GM23248 (cell line): ENCODE results near the gene SF3B2. TPM values are rescaled to one million over a fixed set of nuclear protein-coding genes. Genes with fewer than 3 reads are reported as not detected.
"Not testable (repeated sequence)": the region's sequence is repeated elsewhere in the genome, so short reads cannot be mapped to it uniquely, and the experiment has no call there.

Experiments used
- DNase-seq: peaks from one replicate; pipeline ENCODE4 v3.0.0-alpha.2; 2015
- H2AFZ ChIP-seq: fragments of 200-600 bp; sonication (generic); 2 replicates; pipeline ENCODE4 v1.6.1; 2016; ENCODE audit warnings: antibody characterized with exemption
- H3F3A ChIP-seq: fragments of 200-600 bp; sonication (generic); 2 replicates; pipeline ENCODE4 v1.6.1; 2016; ENCODE audit warnings: mild to moderate bottlenecking, antibody characterized with exemption, mixed run types; ENCODE audit not compliant: insufficient read depth
- H3K27ac ChIP-seq: fragments of 200-600 bp; sonication (generic); 2 replicates; pipeline ENCODE4 v1.5.1; 2016; ENCODE audit warnings: mild to moderate bottlenecking
- H3K27me3 ChIP-seq: fragments of 200-600 bp; sonication (generic); replicated peaks from 2 replicates; pipeline ENCODE4 v1.6.1; 2016; ENCODE audit warnings: mild to moderate bottlenecking; ENCODE audit not compliant: insufficient read depth
- H3K36me3 ChIP-seq: fragments of 200-600 bp; sonication (generic); 2 replicates; pipeline ENCODE4 v1.6.1; 2016; ENCODE audit warnings: low read depth, mild to moderate bottlenecking
- H3K4me1 ChIP-seq: fragments of 200-600 bp; sonication (generic); 2 replicates; pipeline ENCODE4 v1.6.1; 2016; ENCODE audit warnings: mild to moderate bottlenecking; ENCODE audit not compliant: insufficient read depth
- H3K4me2 ChIP-seq: fragments of 200-600 bp; sonication (generic); one replicate; pipeline ENCODE4 v1.6.1; 2016; ENCODE audit warnings: mild to moderate bottlenecking; ENCODE audit not compliant: unreplicated experiment
- H3K4me3 ChIP-seq: fragments of 200-600 bp; sonication (generic); 2 replicates; pipeline ENCODE4 v1.5.1; 2016; ENCODE audit warnings: mild to moderate bottlenecking
- H3K79me2 ChIP-seq: fragments of 200-600 bp; sonication (generic); 2 replicates; pipeline ENCODE4 v1.6.1; 2016; ENCODE audit warnings: mild to moderate bottlenecking; ENCODE audit not compliant: insufficient read depth
- H3K9ac ChIP-seq: fragments of 200-600 bp; sonication (generic); 2 replicates; pipeline ENCODE4 v1.6.1; 2016; ENCODE audit warnings: mild to moderate bottlenecking
- H3K9me2 ChIP-seq: fragments of 200-600 bp; sonication (generic); 2 replicates; pipeline ENCODE4 v1.6.1; 2016; ENCODE audit warnings: mixed run types, mild to moderate bottlenecking, moderate library complexity; ENCODE audit not compliant: insufficient read depth
- H3K9me3 ChIP-seq: fragments of 200-600 bp; sonication (generic); one replicate; pipeline ENCODE4 v1.6.1; 2017; ENCODE audit warnings: low read depth
- H4K20me1 ChIP-seq: fragments of 200-600 bp; sonication (generic); 2 replicates; pipeline ENCODE4 v1.6.0; 2016; ENCODE audit not compliant: insufficient read depth
- EZH2 ChIP-seq: fragments of 200-600 bp; sonication (generic); IDR thresholded peaks from 2 replicates; pipeline ENCODE4 v1.6.1; 2018; ENCODE audit warnings: antibody characterized with exemption, mild to moderate bottlenecking; ENCODE audit not compliant: insufficient read depth, poor library complexity, severe bottlenecking
- EZH2phosphoT487 ChIP-seq: fragments of 200-600 bp; sonication (generic); IDR thresholded peaks from 2 replicates; pipeline ENCODE4 v1.6.1; 2018; ENCODE audit warnings: antibody characterized with exemption, moderate library complexity, mild to moderate bottlenecking, low read depth; ENCODE audit not compliant: insufficient read depth
- WGBS, 2 experiments: methylation state at CpG; one replicate each; pipeline ENCODE4 v1.1.6; 2015 to 2017; ENCODE audit warnings: low lambda C conversion rate in 2 of 2, low coverage in 1 of 2; ENCODE audit errors: missing lambda C conversion rate in 2 of 2; 5-methylcytosine and 5-hydroxymethylcytosine counted together
- in situ Hi-C: fragments of 300-500 bp; cut with MboI; formaldehyde crosslinking; loops from 2 replicates; pipeline ENCODE4 v1.15.0; 2020
- polyA plus RNA-seq: library from polyadenylated mRNA; unstranded; fragments of >200 nt; fragmentation: Nextera tagmentation; extraction: Ambion mirVana; gene quantifications from 2 replicates; pipeline ENCODE4 v1.2.1, GENCODE V29; 2016
- total RNA-seq: library from RNA; depleted of rRNA; stranded (reverse); fragments of >200 nt; shearing (Covaris generic); gene quantifications from 2 replicates; pipeline ENCODE4 v1.2.3, GENCODE V29; 2014

Gene SF3B2
- total and polyA plus RNA-seq, 2 experiments from 2014 or later: 117 to 152 TPM

DNA sequence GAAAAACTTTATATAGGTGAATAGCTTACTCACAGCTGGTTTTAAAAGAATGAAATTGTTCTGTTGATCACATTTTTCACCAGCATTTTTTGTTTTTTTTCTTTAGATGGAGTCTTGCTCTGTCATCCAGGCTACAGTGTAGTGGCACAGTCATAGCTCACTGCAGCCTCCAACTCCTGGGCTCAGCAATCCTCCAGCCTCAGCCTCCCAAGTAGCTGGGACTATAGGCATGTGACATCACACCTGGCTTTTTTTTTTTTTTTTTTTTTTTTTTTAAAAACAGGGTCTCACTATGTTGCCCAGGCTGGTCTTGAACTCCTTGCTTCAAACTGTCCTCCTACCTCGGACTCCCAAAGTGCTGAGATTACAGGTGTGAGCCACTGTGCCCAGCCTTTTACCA, 21.5 kb downstream of the SF3B2 start:
- no peak for TF ChIP-seq EZH2
- TF ChIP-seq EZH2phosphoT487: no peak
- Histone ChIP-seq H3K4me1 (peaks cover 20% of the 10 kb centered on the region), H3K27me3 (no peaks in the 10 kb centered on the region), H3F3A (peaks cover 36% of the 10 kb centered on the region), H3K27ac (no peak overlapping the region), H4K20me1 (0 out of 2 replicates have a peak, but pooled peaks cover 3% of the 10 kb centered on the region), H2AFZ (no peak overlapping the region), H3K9ac (no peak overlapping the region), H3K79me2 (peaks cover 83% of the 10 kb centered on the region), H3K4me3 (no peak overlapping the region), H3K36me3 (peaks cover 16% of the 10 kb centered on the region; the same call in 1 of the 2 replicates), H3K9me3 (no peaks in the 10 kb centered on the region), H3K9me2 (no peaks in the 10 kb centered on the region), H3K4me2 (no peak overlapping the region)
- in situ Hi-C loops: no loop called here
- no peak for DNase-seq
- WGBS, 2 experiments: 100% methylated on average over 1 of the region's 1 CpG

DNA sequence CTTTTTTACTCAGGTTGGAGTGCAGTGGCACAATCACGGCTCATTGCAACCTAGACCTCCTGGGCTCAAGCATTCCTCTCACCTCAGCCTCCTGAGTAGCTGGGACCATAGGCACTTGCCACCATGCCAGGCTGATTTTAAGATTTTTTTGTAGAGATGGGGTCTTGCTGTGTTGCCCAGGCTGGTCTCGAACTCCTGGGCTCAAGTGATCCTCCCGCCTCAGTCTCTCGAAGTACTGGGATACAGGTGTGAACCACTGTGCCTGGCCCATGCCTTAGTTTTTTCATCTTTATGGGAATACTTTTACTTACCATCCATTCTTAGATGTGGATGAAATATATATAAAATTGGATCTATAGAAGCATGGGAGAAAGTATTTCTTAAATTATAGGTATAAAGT, 23.1 kb downstream of the SF3B2 start:
- H3K79me2 ChIP-seq: peaks cover 99% of the 10 kb centered on the region

GRCh38 chr11:66076561-66076960, 24.4 kb downstream of the SF3B2 start:
- no peak overlapping the region for H3K4me3 ChIP-seq
- in situ Hi-C loops: no loop called here
- H2AFZ ChIP-seq: no peak overlapping the region
- no peaks in the 10 kb centered on the region for H3K27me3 ChIP-seq
- peaks cover 27% of the 10 kb centered on the region for H3K4me1 ChIP-seq
- H3K4me2 ChIP-seq: no peak overlapping the region
- H3K9me3 ChIP-seq: no peaks in the 10 kb centered on the region
- H3K36me3 ChIP-seq: 0 out of 2 replicates have a peak, but pooled peaks cover 10% of the 10 kb centered on the region
- no peak for TF ChIP-seq EZH2
- no peak for TF ChIP-seq EZH2phosphoT487
- peaks cover 100% of the 10 kb centered on the region for H3K79me2 ChIP-seq
- no peaks in the 10 kb centered on the region for H3K9me2 ChIP-seq
- H3K9ac ChIP-seq: no peak overlapping the region
- no peak for DNase-seq
- WGBS, 2 experiments: 81 to 86% methylated on average over 9 of the region's 9 CpGs
- 0 out of 2 replicates have a peak, but pooled peaks cover 3% of the 10 kb centered on the region for H4K20me1 ChIP-seq
- no peak overlapping the region for H3K27ac ChIP-seq
- H3F3A ChIP-seq: peaks cover 36% of the 10 kb centered on the region; the same call in 1 of the 2 replicates

More for the DNA sequence above, 23.1 kb downstream of the SF3B2 start:
- Histone ChIP-seq H4K20me1 (0 out of 2 replicates have a peak, but pooled peaks cover 3% of the 10 kb centered on the region), H3K9me3 (no peaks in the 10 kb centered on the region), H2AFZ (no peak overlapping the region), H3K4me1 (peaks cover 15% of the 10 kb centered on the region), H3K4me2 (no peak overlapping the region), H3K9me2 (no peaks in the 10 kb centered on the region), H3K4me3 (no peak overlapping the region), H3K27ac (no peak overlapping the region), H3K36me3 (0 out of 2 replicates have a peak, but pooled peaks cover 10% of the 10 kb centered on the region), H3F3A (peaks cover 33% of the 10 kb centered on the region; the same call in 1 of the 2 replicates), H3K27me3 (no peaks in the 10 kb centered on the region), H3K9ac (no peak overlapping the region)
- TF ChIP-seq EZH2: no peak
- no peak for TF ChIP-seq EZH2phosphoT487
- in situ Hi-C loops: no loop called here
- DNase-seq: no peak
- WGBS, 2 experiments: 95% methylated on average over 4 of the region's 4 CpGs

DNA sequence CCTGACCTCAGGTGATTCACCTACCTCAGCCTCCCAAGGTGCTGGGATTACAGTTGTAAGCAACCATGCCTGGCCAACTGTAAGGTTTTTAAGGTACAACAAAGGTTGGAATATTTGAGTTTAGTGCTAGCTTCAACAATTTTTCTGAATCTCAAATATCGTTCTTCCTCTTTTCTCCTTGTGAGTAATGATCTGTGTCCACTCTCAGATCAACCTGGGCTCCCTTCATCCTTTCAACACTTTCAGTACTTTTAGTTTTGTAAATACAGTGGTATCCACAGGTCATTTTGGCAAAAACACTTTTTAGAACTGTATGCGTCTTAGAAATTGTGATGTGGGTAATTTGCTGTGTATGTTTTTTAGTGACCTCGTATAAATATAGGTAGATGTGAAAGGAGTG, 25.8 kb downstream of the SF3B2 start:
- TF ChIP-seq EZH2 (no peak), EZH2phosphoT487 (no peak)
- Histone ChIP-seq H3F3A (peaks cover 31% of the 10 kb centered on the region; the same call in 1 of the 2 replicates), H3K27ac (no peak overlapping the region), H3K27me3 (no peaks in the 10 kb centered on the region), H3K36me3 (0 out of 2 replicates have a peak, but pooled peaks cover 10% of the 10 kb centered on the region), H3K79me2 (peaks cover 100% of the 10 kb centered on the region), H3K4me2 (no peak overlapping the region), H3K4me3 (no peak overlapping the region), H3K9ac (no peak overlapping the region), H4K20me1 (0 out of 2 replicates have a peak, but pooled peaks cover under 1% of the 10 kb centered on the region), H3K9me2 (no peaks in the 10 kb centered on the region), H3K4me1 (peaks cover 35% of the 10 kb centered on the region), H3K9me3 (no peaks in the 10 kb centered on the region), H2AFZ (no peak overlapping the region)
- DNase-seq: no peak
- 93 to 99% methylated on average over 3 of the region's 3 CpGs for WGBS, 2 experiments
- in situ Hi-C loops: no loop called here

- not testable (repeated sequence) for H3K27ac ChIP-seq
These were observed 26.8 kb downstream of the SF3B2 start for GRCh38 chr11:66078949-66079348.

More at GRCh38 chr11:66078949-66079348, 26.8 kb downstream of the SF3B2 start:
- H3K9ac ChIP-seq, H3K4me2 ChIP-seq, H3K4me3 ChIP-seq, H3K36me3 ChIP-seq, H3K9me3 ChIP-seq, H4K20me1 ChIP-seq, H3K9me2 ChIP-seq, in situ Hi-C loops, DNase-seq, H2AFZ ChIP-seq, H3K27me3 ChIP-seq: not testable (repeated sequence)
- H3F3A ChIP-seq: peaks cover 29% of the 10 kb centered on the region; the same call in 1 of the 2 replicates
- 91 to 92% methylated on average over 7 of the region's 7 CpGs for WGBS, 2 experiments
- peaks cover 46% of the 10 kb centered on the region for H3K4me1 ChIP-seq
- H3K79me2 ChIP-seq: peaks cover 100% of the 10 kb centered on the region
